ENCODE data around the gene DTD2. TPM values are rescaled to one million over a fixed set of nuclear protein-coding genes. Genes with fewer than 3 reads are reported as not detected.

The DTD2 gene
- total RNA-seq, 6 donors from 2014 or later, result 15.6 to 42.4 (median 20.8) TPM

DNA sequence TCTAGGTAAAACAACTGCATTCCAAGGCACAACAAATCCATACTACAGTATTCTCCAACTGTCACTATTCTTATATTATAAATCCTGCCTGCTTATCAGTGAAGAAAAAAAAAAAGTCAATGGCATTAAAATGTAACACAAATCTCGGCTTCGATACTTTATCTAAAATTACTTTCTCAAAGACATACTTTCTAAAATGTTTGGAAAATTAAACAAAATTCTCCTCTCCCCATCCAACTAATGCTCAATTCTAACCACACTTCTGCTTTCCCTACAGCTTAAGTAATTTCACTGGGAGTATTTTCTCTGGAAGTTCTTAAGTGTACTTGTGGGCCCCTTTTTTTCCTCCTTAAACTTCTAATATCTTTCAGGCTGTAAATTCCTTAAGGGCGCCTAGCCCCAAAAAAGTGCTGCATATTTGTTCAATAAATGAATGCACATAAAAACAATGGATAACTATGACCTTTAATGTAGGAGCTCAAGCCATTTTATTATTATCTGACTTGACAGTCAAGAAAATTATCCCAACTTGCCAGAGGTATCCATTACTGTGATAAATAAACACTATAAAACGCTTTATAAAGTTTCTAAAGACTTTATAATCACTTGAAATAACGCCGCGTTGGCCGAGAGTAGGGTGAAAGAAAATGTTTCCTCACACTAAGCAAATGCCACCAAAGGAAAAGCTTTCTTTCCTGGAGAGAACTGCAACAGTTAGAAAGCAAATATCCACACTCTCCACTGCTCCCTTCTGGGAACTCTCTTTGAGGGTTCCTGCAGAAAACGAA, 37.9 kb downstream of the DTD2 start:
- TF ChIP-seq, protein P1, sequence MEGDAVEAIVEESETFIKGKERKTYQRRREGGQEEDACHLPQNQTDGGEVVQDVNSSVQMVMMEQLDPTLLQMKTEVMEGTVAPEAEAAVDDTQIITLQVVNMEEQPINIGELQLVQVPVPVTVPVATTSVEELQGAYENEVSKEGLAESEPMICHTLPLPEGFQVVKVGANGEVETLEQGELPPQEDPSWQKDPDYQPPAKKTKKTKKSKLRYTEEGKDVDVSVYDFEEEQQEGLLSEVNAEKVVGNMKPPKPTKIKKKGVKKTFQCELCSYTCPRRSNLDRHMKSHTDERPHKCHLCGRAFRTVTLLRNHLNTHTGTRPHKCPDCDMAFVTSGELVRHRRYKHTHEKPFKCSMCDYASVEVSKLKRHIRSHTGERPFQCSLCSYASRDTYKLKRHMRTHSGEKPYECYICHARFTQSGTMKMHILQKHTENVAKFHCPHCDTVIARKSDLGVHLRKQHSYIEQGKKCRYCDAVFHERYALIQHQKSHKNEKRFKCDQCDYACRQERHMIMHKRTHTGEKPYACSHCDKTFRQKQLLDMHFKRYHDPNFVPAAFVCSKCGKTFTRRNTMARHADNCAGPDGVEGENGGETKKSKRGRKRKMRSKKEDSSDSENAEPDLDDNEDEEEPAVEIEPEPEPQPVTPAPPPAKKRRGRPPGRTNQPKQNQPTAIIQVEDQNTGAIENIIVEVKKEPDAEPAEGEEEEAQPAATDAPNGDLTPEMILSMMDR (IDR thresholded peaks at IDR 0.05), result no peak
- H3K27ac ChIP-seq, result peak overlapping the region; percentile 86 to 95 (median 90)
- WGBS, 2 donors, result 10 to 14% methylated on average over 9 of the region's 9 CpGs
- peaks cover 14 to 25% (median 20%) of the 10 kb centered on the region in 4 donors for H3K4me1 ChIP-seq
- H3K36me3 ChIP-seq, result no peaks in the 10 kb centered on the region
- no peaks in the 10 kb centered on the region for H3K9me3 ChIP-seq
- ATAC-seq (ENCODE audit: low FRiP score in 2 of 2) (no peak), DNase-seq (no peak)
- no peaks in the 10 kb centered on the region for H3K27me3 ChIP-seq
- H3K4me3 ChIP-seq, result peak overlapping the region; percentile 64 to 95 (median 87)

DNA sequence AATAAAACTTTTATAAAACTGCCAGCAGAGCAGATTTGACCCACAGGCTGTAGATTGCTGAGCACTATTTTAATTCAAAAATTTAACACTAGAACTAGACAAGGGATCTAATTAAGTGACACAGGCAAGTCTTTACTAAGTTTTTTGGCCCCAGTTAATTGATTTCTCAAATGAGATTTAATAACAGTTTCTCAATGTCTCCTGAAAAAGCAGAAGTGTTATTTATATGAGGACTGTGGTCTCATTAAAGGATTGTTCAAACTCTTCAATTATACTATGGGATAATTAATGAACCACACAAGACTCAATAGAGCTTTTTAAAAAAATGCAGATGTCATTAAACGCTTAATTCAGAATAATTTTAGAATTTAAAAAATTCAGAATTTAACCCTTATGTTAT, 38.9 kb downstream of the DTD2 start:
- no peak for TF ChIP-seq POLR2A (IDR thresholded peaks at IDR 0.05)
- TF ChIP-seq, protein P1 (IDR thresholded peaks at IDR 0.05), result no peak
- TF ChIP-seq POLR2AphosphoS5 (IDR thresholded peaks at IDR 0.05), result no peak
- no peak for TF ChIP-seq EP300 (IDR thresholded peaks at IDR 0.05)
- WGBS, 2 donors, result 53 to 56% methylated on average over 1 of the region's 1 CpG
- ATAC-seq (ENCODE audit: low FRiP score in 2 of 2) (no peak), DNase-seq (no peak)
- H3K27me3 ChIP-seq, result no peaks in the 10 kb centered on the region
- no peaks in the 10 kb centered on the region for H3K9me3 ChIP-seq
- H3K4me1 ChIP-seq, result peaks cover 14 to 32% (median 25%) of the 10 kb centered on the region in 4 donors
- no peaks in the 10 kb centered on the region for H3K36me3 ChIP-seq
- H3K27ac ChIP-seq, result peak overlapping the region in 2 of 4 donors; percentile 20 to 90
- H3K4me3 ChIP-seq, result no peak overlapping the region

DNA sequence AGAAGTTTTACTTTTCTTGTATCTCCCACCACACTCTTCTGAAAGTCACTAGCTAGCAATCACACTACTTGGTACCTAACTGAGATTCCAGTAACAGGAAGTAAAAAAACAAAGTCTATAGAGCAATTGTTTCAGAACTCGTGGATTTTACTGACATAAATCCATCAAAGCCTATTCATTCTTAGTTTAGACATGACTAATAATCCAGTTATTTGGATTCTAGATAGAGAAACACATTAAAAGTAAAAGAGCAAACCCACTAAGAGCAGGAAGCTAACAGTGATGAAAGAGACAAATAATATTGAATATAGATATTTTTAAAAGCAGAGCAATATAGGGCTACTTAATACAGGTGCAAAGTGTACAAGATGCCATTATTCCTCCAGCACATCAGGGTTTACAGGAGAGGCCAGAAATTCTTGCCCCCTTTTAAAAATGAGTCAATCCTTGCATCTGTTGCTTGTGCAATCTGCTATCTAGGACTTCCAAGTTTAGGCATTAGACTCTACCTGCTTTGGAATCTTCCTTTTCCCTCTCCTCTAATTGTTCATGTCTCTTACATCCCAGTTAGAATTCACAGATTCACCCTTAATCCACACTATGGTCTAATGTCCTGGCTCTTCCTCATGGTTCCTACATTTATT, 43.0 kb downstream of the DTD2 start:
- no peak for DNase-seq
- no peaks in the 10 kb centered on the region for H3K27me3 ChIP-seq
- TF ChIP-seq POLR2A (IDR thresholded peaks at IDR 0.05) (no peak), EP300 (IDR thresholded peaks at IDR 0.05) (no peak), POLR2AphosphoS5 (IDR thresholded peaks at IDR 0.05) (no peak)
- TF ChIP-seq, protein P1 (IDR thresholded peaks at IDR 0.05), result no peak
- H3K4me1 ChIP-seq, result peaks cover 28 to 42% (median 37%) of the 10 kb centered on the region in 4 donors
- no peaks in the 10 kb centered on the region for H3K36me3 ChIP-seq
- H3K4me3 ChIP-seq, result no peak overlapping the region
- no peaks in the 10 kb centered on the region for H3K9me3 ChIP-seq
- ATAC-seq (ENCODE audit: low FRiP score in 2 of 2), result no peak
- WGBS, 2 donors, result 0 to 15% methylated on average over 1 of the region's 1 CpG
- no peak overlapping the region for H3K27ac ChIP-seq

DNA sequence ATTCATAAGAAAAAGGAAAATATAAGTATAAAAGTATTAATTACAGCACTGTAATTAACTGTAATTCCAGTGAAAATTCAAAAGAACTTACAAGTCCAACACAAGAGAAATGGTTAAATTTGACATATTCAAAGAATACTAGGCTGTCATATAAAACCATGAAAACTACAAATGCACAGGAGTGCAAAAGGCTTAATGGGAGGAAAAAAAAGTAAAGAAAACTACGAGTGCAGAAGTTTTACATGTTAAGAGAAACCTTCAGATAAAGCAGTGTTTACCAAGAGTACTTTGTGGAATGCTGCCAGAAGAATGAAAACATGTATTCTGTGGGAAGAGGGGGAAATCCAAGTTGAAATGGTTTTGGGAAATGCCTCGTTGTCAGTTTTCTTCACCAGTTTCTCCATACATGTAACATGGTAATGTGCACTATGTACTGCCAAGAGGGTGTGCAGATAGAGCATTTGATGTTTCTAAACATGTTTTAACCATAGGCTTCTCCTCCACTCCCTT, 46.0 kb downstream of the DTD2 start:
- H3K9me3 ChIP-seq, result no peaks in the 10 kb centered on the region
- no peaks in the 10 kb centered on the region for H3K27me3 ChIP-seq
- WGBS, 2 donors, result 5 to 23% methylated on average over 2 of the region's 2 CpGs
- H3K36me3 ChIP-seq, result no peaks in the 10 kb centered on the region
- peaks cover 15 to 25% (median 22%) of the 10 kb centered on the region in 4 donors for H3K4me1 ChIP-seq
- peak overlapping the region in 1 of 4 donors; percentile 45 for H3K27ac ChIP-seq
- no peak for ATAC-seq (ENCODE audit: low FRiP score in 2 of 2)
- DNase-seq, result no peak
- H3K4me3 ChIP-seq, result no peak overlapping the region
- TF ChIP-seq, protein P1 (IDR thresholded peaks at IDR 0.05), result no peak
- no peak for TF ChIP-seq POLR2AphosphoS5 (IDR thresholded peaks at IDR 0.05)
- TF ChIP-seq EP300 (IDR thresholded peaks at IDR 0.05), result no peak
- TF ChIP-seq POLR2A (IDR thresholded peaks at IDR 0.05), result no peak

Data from upper lobe of left lung (tissue), 6 donors.